Activated T-helper 2 cell treated with anti-CD3 and anti-CD28 coated beads, Interferon-gamma antibody, Interleukin-2, Interleukin-4, amounts not matched to agents 10 μg/mL and 5 μg/mL and 100 μg/mL, durations not matched to agents 14 hours and 24 hours and 36 hours (primary cell): ENCODE results near the gene GUCA2A. TPM values are rescaled to one million over a fixed set of nuclear protein-coding genes. Genes with fewer than 3 reads are reported as not detected.
A peak's percentile ranks its signal among the peaks of the same experiment; 100 is the strongest.

Source experiments
- DNase-seq: peaks from one replicate; pipeline ENCODE4 v3.0.0; 2021; ENCODE audit warnings: low spot score
- H3K27ac Mint-ChIP-seq: one replicate; pipeline ENCODE4 v1.8.0; 2021; ENCODE audit warnings: mixed read lengths
- H3K27me3 Mint-ChIP-seq: one replicate; pipeline ENCODE4 v1.8.0; 2021; ENCODE audit warnings: low read depth, mixed read lengths
- H3K36me3 Mint-ChIP-seq: one replicate; pipeline ENCODE4 v1.8.0; 2021; ENCODE audit warnings: low read depth, mixed read lengths
- H3K4me1 Mint-ChIP-seq: one replicate; pipeline ENCODE4 v1.8.0; 2021; ENCODE audit warnings: low read depth, mixed read lengths
- H3K4me3 Mint-ChIP-seq: one replicate; pipeline ENCODE4 v1.8.0; 2021; ENCODE audit warnings: low read depth, mild to moderate bottlenecking, moderate library complexity, mixed read lengths
- H3K9me3 Mint-ChIP-seq: one replicate; pipeline ENCODE4 v1.8.0; 2021; ENCODE audit warnings: mixed read lengths
- intact Hi-C: fragments of 100-400 bp; cut with micrococcal nuclease; formaldehyde crosslinking; loops from one replicate; pipeline ENCODE4 v1.15.1; 2023
- total RNA-seq: library from RNA; stranded (reverse); gene quantifications from 2 replicates; pipeline ENCODE4 v1.2.3, GENCODE V29; 2022

GUCA2A gene
- total RNA-seq, 1 donor from 2014 or later = not detected

- intact Hi-C loops = no loop called here
- H3K4me3 Mint-ChIP-seq = no peak overlapping the region
- H3K36me3 Mint-ChIP-seq = no peaks in the 10 kb centered on the region
- DNase-seq = no peak
- peaks cover 6% of the 10 kb centered on the region for H3K4me1 Mint-ChIP-seq
- H3K27ac Mint-ChIP-seq = no peak overlapping the region
- peaks cover 15% of the 10 kb centered on the region for H3K9me3 Mint-ChIP-seq
- H3K27me3 Mint-ChIP-seq = peaks cover 3% of the 10 kb centered on the region
Observed at GRCh38 chr1:42158189-42158588, 6.4 kb downstream of the GUCA2A start.

- intact Hi-C loops = no loop called here
- Mint-ChIP-seq H3K9me3 (peaks cover 15% of the 10 kb centered on the region), H3K4me3 (no peak overlapping the region), H3K27ac (no peak overlapping the region), H3K4me1 (peaks cover 6% of the 10 kb centered on the region), H3K27me3 (peaks cover 3% of the 10 kb centered on the region), H3K36me3 (no peaks in the 10 kb centered on the region)
- no peak for DNase-seq
Observed at GRCh38 chr1:42157667-42158066, 6.9 kb downstream of the GUCA2A start.

GRCh38 chr1:42155362-42155761, 9.2 kb downstream of the GUCA2A start:
- Mint-ChIP-seq H3K4me1 (peaks cover 6% of the 10 kb centered on the region), H3K36me3 (no peaks in the 10 kb centered on the region), H3K27ac (no peak overlapping the region), H3K4me3 (no peak overlapping the region), H3K9me3 (peaks cover under 1% of the 10 kb centered on the region), H3K27me3 (peaks cover 5% of the 10 kb centered on the region)
- DNase-seq = no peak
- intact Hi-C loops = no loop called here

DNA sequence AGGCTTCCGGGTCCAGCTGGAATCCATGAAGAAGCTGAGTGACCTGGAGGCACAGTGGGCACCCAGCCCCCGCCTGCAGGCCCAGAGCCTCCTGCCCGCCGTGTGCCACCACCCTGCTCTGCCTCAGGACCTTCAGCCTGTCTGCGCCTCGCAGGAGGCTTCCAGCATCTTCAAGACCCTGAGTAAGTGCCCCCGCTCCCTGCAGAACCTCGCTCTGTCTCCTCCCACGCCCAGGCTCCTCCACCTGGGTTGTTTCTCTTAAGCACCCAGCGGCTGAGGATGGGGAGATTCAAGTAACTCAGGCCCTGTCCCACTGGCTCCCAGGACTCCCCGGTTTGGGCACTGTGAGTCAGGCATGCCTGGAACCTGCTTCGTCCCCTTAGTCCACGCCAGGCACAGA, 9.9 kb downstream of the GUCA2A start:
- H3K9me3 Mint-ChIP-seq = no peaks in the 10 kb centered on the region
- H3K27ac Mint-ChIP-seq = no peak overlapping the region
- intact Hi-C loops = no loop called here
- H3K4me1 Mint-ChIP-seq = peaks cover 6% of the 10 kb centered on the region
- no peaks in the 10 kb centered on the region for H3K36me3 Mint-ChIP-seq
- DNase-seq = no peak
- H3K27me3 Mint-ChIP-seq = peaks cover 5% of the 10 kb centered on the region
- no peak overlapping the region for H3K4me3 Mint-ChIP-seq

DNA sequence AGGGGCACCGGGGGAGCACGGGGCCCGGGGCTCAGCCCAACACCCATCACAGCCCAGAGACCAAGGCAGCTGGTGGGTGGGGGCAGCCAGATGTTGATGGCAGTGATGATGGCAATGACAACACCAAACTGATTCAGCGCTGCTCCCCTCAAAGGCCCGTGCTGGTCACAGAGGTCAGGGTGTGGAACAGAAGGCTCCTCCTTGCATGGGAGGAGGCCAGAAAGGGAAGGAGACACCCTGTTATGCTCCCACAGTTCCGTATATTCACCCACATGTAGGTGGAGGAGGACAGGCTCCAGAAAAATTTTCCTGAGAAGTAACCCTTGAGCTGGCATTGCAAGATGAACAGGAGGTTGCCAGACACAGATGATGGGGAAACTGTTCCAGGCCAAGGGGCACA, 10.9 kb downstream of the GUCA2A start:
- Mint-ChIP-seq H3K27me3 (peaks cover 3% of the 10 kb centered on the region), H3K27ac (no peak overlapping the region), H3K36me3 (no peaks in the 10 kb centered on the region), H3K4me1 (peaks cover 6% of the 10 kb centered on the region), H3K9me3 (no peaks in the 10 kb centered on the region), H3K4me3 (no peak overlapping the region)
- intact Hi-C loops = no loop called here
- no peak for DNase-seq

GRCh38 chr1:42152907-42153600, 11.5 kb downstream of the GUCA2A start, which contains the start of gene GUCA2B:
Gene GUCA2B, plus strand, starts transcription at chr1:42153410. Its CDS starts 41 bp downstream, at chr1:42153451.
- DNase-seq = no peak
- no peak within 1 kb of the TSS for H3K27ac Mint-ChIP-seq
- H3K4me3 Mint-ChIP-seq = no peak within 1 kb of the TSS
- H3K36me3 Mint-ChIP-seq = no peaks in the 10 kb centered on the region
- no peaks in the 10 kb centered on the region for H3K9me3 Mint-ChIP-seq
- intact Hi-C loops = no loop called here
- peaks cover 3% of the 10 kb centered on the region for H3K27me3 Mint-ChIP-seq
- H3K4me1 Mint-ChIP-seq = peaks cover 6% of the 10 kb centered on the region

- no peaks in the 10 kb centered on the region for H3K9me3 Mint-ChIP-seq
- peaks cover 3% of the 10 kb centered on the region for H3K27me3 Mint-ChIP-seq
- H3K4me3 Mint-ChIP-seq = no peak overlapping the region
- H3K4me1 Mint-ChIP-seq = no peaks in the 10 kb centered on the region
- H3K36me3 Mint-ChIP-seq = no peaks in the 10 kb centered on the region
- DNase-seq = no peak
- intact Hi-C loops = no loop called here
- no peak overlapping the region for H3K27ac Mint-ChIP-seq
Observed at GRCh38 chr1:42152119-42152518, 12.4 kb downstream of the GUCA2A start.

- Mint-ChIP-seq H3K27me3 (peaks cover 3% of the 10 kb centered on the region), H3K9me3 (no peaks in the 10 kb centered on the region), H3K27ac (no peak overlapping the region), H3K4me1 (no peaks in the 10 kb centered on the region), H3K4me3 (no peak overlapping the region), H3K36me3 (no peaks in the 10 kb centered on the region)
- no peak for DNase-seq
- intact Hi-C loops = no loop called here
Observed at GRCh38 chr1:42150651-42151050, 13.9 kb downstream of the GUCA2A start.

DNA sequence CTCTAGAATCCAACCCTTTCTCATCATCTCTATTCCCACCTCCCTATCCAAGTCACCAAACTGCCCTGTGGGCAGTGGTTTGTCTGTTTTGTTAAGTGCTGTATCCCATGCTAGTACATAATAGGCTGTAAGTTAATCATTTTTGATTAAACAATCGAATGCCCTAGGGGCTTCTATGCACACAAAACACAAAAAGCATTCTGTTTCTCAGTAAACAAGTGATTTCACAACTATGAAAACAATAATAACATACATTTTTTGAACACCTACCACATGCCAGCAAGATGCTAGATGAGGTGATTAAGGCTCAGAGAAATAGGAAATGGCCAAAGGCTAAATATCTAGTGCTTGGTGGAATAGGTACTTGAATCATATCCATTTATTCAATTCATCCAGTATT, 16.4 kb downstream of the GUCA2A start:
- Mint-ChIP-seq H3K4me3 (no peak overlapping the region), H3K4me1 (peaks cover 3% of the 10 kb centered on the region), H3K27me3 (peaks cover 3% of the 10 kb centered on the region), H3K36me3 (no peaks in the 10 kb centered on the region), H3K9me3 (no peaks in the 10 kb centered on the region), H3K27ac (no peak overlapping the region)
- intact Hi-C loops = no loop called here
- DNase-seq = no peak

- peaks cover 5% of the 10 kb centered on the region for H3K4me1 Mint-ChIP-seq
- H3K27me3 Mint-ChIP-seq = peaks cover 6% of the 10 kb centered on the region
- no peak overlapping the region for H3K27ac Mint-ChIP-seq
- H3K9me3 Mint-ChIP-seq = no peaks in the 10 kb centered on the region
- DNase-seq = peak; percentile 52
- no peaks in the 10 kb centered on the region for H3K36me3 Mint-ChIP-seq
- intact Hi-C loops = no loop called here
- H3K4me3 Mint-ChIP-seq = no peak overlapping the region
Observed at GRCh38 chr1:42146626-42147320, 17.8 kb downstream of the GUCA2A start.

GRCh38 chr1:42145764-42146625, 18.6 kb downstream of the GUCA2A start:
- intact Hi-C loops = no loop called here
- Mint-ChIP-seq H3K4me1 (peaks cover 5% of the 10 kb centered on the region), H3K4me3 (no peak overlapping the region)

GRCh38 chr1:42145389-42145716, 19.2 kb downstream of the GUCA2A start:
- peaks cover 5% of the 10 kb centered on the region for H3K4me1 Mint-ChIP-seq
- peaks cover 5% of the 10 kb centered on the region for H3K27me3 Mint-ChIP-seq
- H3K27ac Mint-ChIP-seq = no peak overlapping the region
- no peak for DNase-seq
- intact Hi-C loops = no loop called here
- no peaks in the 10 kb centered on the region for H3K36me3 Mint-ChIP-seq
- no peaks in the 10 kb centered on the region for H3K9me3 Mint-ChIP-seq
- H3K4me3 Mint-ChIP-seq = no peak overlapping the region

More at GRCh38 chr1:42145764-42146625, 18.6 kb downstream of the GUCA2A start:
- Mint-ChIP-seq H3K27me3 (peaks cover 6% of the 10 kb centered on the region), H3K9me3 (no peaks in the 10 kb centered on the region), H3K27ac (no peak overlapping the region), H3K36me3 (no peaks in the 10 kb centered on the region)
- DNase-seq = no peak
